Ecto neural progenitor cell (in vitro differentiated cells): ENCODE measurements around the gene WDR37.
A peak's percentile ranks its signal among the peaks of the same experiment; 100 is the strongest.
"Not testable (repeated sequence)": the region's sequence is repeated elsewhere in the genome, so short reads cannot be mapped to it uniquely, and the experiment has no call there.

Source experiments
- DNase-seq: peaks from one replicate; pipeline ENCODE4 v3.0.0-alpha.2; 2018; ENCODE audit warnings: low spot score

WDR37 gene

DNA sequence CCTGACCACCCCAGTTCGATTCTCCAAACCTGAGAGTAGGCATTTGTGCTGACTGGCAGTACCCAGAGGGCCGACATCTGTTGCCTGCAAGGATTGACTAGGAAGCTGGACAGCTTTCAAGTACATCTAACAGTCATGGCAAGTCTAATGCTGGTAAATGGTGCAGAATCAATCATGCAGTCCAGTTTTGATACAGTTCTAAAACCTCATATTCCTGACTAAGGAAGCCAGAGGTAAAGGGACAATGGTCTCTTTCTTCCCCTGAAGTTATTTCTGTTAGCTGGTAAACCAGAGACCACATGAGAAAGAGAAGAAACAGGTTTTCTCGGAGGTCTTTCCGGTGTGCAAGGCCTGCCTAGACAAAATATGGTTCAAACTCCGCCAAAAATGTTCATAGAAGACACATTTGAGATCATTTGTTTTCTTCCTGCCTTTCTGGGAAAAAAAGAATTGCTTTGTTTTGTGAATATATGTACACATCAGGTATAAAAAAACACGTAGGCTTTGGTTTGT, 97.1 kb downstream of the WDR37 start:
- no peak for DNase-seq

DNA sequence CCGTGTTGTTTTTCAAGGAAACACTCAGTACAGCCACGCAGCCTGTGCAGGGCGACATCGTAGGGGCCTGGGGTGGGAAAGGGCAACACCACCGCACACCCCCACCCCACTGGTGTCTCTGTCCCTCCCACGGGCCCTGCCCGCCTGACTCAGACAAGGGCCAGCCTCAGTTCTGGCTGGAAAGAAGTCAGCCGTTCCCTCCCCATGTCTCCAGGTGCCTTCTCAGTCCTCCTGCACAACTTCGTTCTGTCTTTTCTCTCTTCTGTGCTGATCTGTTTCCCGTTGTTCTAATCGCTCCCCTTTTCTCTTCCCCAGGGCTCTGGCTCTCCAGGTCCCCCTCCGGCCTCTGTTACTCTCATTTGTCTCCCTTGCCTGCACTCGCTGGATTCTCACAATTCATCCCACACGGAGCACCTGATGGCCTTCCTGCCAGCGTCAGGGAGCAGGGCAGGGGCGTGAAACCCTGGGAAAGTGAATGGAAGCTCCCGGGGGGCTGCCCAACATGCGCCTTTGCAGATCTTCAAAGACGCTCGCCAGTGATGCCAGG, 97.7 kb downstream of the WDR37 start:
- DNase-seq: peak; percentile 33

DNA sequence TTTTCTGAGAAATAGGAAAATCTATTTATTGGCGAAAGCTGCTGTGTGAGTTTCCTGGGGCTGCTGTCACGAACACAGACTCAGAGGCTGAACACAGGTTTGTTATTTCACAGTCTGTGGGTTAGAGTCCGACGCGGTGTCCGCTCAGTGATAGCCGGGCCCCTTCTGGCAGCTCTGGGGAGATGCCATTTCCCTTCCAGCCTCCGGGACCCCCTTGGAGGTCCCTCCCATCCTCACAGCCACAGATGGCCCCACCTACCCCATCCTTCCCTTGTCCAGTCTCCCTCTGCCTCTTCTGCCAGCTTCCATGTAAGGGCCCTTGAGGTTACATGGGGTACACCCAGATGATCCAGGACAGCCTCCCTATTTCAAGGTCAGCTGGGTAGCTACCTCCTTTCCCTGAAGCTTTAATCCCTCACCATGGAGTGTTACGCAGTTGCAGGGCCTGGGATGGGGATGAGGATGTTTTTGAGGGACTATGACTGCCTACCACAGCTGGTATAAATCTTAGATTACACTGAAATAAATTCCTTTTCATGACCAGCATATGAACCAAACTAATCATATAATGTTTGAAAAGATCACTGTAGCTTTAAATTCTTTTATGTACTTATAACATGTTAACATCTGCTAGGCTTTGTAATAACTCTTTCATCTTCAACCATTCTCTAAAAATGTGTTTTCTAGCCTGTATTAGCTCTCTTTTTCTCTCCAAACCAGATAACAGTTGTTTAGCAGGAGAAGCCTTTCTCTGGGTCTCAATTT, 98.5 kb downstream of the WDR37 start:
- DNase-seq: peak; percentile 45

DNA sequence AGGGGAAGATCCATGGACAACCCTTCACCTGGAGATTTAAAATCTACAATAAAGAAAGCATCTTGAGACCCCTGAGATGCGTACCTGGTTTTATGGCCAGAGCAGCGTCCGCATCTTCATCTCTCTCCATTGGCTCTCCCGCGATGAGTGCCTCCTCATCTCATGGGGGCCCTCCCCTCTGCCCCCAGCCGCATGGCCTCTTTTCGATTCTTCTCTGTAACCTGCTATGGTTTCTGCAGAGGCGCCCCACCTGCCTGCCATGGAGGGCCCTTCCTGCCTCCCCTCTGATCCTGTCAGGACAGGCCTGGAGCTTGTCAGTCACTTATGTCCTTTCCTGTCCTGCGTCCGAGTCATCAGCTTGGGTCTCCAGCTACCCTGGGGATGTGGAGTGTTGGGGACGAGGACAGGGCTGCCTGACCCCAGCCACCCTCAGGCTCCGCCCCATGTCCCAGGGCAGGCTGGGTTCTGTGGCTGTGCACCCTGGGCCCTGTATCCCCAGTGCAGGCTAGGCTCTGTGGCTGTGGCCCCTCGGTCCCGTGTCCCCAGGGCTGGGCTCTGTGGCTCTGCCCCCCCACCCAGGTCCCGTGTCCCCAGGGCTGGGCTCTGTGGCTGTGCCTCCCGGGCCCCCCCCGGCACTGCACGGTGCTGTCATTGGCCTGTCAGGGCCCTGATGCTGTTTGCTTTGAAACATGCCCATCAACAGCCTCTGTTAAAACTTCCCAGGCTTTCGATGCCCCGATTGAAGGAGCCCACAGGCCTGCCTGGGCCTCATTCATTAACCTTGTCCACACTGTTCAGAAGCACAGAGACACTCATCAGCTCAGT, 99.8 kb downstream of the WDR37 start:
- DNase-seq: peak; percentile 40

DNA sequence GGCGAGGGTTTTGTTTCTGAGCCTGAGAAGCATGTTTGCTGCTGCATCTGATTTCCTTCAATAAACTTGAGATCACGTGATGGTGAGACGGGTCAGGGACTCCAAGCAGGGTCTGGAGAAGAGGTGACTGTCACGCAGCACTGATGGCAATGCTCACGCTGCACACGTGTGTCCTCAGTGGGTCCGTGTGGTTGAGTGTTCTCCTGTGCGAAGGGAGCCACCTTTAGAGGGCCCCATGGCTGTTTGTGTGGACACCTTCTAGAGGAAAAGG, 100.4 kb downstream of the WDR37 start:
- DNase-seq: peak; percentile 29

DNA sequence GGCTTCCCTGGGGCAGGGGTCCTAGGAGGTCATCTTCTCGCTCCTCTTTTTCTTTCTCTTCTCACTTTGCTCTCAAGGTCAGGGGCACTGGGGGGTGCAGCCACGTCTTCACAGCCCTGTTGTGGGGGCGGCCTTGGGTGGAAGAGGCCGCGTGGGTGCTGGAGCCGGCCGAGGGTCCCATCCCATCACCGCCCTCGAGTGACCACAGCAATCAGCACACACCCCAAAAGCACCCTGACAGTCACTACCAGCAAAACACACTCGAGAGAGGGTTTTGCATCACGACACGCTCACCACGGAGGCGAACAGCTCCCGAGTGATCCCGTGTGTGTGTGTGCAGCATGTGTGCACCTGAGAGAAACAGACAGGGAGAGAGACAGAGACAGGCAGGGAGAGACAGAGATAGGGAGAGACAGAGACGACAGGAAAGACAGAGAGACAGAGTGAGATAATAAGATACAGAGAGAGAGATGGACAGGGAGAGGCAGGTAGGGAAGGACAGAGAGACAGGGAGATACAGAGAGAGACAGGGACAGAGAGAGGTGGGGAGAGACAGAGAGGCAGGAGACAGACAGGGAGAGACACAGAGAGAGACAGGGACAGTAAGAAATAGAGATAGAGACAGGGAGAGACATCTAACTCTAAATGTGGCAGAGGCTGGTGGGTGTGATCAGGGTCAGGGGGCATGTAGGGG, 100.9 kb downstream of the WDR37 start:
- peak; percentile 36 for DNase-seq

DNA sequence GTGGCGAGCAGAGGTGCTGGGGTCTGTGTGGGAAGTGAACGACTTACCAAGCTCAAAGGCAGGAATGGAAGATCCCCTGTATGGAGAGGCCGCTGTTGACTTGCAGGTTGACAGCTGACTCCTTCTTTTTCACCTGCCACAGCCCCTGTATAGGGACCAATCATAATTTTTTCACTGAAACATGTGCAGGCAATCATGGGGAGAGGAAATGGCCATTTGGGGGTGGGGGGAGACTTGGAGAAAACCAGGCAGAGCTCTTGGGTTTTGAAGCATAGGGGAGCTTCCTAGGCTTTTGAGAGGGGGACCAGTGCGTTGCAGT, 101.4 kb downstream of the WDR37 start:
- peak; percentile 24 for DNase-seq

DNA sequence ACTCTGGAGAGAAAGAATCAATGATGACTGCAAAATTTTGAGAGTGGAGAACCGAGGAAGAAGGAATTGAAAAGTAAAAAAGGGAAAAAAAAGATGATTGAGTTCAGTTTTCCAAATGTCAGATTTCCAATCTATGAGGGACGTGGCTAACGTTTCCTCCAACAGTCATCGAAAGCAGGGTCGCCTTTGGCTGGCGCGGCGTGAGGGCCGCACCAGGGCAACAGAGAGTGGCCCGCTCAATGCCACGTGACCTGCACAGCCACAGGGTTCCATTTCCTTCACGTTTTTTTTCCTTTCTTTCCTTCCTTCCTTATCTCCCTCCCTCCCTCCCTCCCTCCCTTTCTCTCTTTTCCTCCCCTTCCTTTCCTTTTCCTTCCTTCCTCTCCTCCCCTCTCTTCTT, 101.9 kb downstream of the WDR37 start:
- DNase-seq: no peak

DNA sequence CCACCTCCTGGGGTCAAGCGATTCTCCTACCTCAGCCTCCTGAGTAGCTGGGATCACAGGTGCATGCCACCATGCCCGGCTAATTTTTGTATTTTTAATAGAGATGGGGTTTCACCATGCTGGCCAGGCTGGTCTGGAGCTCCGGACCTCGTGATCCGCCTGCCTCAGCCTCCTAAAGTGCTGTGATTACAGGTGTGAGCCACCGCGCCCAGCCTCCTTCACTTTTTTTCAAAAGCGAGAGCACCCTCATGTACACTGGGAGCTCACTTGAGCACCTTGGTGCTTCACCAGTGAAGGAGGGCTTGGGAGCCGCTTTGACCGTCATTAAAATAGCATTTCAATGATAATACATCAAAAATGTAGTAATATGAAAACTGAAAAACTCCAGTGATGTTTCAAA, 102.4 kb downstream of the WDR37 start:
- DNase-seq: peak; percentile 7

DNA sequence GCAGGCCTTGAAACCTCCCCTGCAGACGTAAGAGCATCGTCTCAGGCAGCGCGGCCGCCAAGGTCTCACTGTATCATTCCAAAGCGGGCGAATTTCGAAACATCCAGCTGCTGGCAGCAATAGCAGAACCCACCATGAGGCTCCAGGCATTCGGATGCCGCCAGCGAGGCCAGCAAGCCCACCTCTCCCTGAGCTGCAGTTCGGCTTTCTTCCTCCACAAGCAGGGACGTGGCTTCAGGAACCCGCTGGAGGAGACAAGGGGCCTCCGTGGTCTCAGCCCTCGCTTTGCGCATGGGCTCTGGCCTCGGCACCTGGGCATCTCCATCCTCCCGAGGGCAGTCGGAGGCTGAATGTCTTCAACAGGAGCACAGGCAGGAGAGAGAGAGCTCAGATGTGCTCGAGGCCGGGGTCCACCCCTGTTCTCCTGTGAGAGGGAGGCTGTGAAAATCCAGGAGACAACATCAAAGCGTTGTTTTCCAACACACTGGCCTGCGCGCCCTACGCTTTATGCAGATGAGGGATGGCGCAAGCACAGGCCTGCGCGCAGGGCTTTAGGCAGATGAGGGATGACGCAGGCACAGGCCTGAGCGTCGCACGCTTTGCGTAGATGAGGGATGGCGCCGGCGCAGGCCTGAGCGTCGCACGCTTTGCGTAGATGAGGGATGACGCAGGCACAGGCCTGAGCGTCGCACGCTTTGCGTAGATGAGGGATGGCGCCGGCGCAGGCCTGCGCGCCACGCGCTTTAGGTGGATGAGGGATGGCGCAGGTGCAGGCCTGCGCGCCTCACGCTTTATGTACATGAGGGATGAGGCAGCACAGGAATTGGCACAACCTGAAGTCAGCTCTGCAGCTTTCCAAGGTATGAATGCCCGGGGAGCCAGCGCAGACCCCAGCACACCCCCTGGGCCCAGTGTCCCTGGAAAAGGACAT, 103.2 kb downstream of the WDR37 start:
- peak; percentile 32 for DNase-seq

DNA sequence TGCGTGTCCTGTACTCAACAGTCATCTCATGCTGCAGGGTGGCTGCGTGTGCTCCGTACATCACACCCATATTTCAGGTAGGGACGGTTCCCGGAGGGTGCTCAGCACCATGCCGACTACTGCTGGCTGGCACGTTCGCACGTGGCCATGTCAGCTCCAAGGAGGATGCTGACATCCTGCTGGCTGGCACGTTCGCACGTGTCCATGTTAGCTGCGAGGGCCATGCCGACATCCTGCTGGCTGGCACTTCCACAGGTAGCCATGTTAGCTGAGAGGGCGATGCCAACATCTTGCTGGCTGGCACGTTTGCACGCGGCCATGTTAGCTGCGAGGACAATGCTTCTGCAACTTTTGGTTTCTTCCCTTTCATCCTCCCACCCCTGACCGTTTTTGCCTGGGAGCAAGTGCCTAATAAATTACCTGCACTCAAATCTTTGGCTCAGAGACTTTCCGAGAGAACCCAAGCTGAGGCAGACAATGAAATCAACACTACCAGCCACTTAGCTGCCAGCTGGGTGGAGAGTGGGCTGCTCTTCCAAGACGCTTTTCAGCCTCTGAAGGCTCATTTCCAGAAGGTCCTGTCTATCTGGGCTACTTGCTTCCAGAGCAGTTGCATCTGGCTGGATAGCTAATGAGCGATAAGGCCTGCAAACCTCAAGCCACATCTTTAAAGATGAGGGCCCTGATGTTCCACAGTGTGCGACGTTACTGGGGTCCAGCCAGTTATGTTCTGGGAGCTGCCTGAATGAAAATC, 104.6 kb downstream of the WDR37 start:
- DNase-seq: peak; percentile 19

DNA sequence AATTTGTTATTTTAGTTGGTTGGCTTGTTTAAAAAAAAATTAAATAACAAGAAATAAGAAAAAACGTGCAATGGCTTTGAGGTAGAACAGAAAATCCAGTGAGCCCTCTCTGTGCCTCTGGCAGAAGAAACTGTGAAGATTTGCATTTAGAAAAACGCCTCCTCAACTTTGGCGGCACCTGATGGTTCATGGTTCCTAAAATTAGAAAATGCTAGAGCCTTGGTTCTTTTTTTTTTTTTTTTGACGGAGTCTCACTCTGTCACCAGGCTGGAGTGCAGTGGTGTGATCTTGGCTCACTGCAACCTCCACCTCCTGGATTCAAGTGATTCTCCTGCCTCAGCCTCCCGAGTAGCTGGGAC, 105.1 kb downstream of the WDR37 start:
- not testable (repeated sequence) for DNase-seq

DNA sequence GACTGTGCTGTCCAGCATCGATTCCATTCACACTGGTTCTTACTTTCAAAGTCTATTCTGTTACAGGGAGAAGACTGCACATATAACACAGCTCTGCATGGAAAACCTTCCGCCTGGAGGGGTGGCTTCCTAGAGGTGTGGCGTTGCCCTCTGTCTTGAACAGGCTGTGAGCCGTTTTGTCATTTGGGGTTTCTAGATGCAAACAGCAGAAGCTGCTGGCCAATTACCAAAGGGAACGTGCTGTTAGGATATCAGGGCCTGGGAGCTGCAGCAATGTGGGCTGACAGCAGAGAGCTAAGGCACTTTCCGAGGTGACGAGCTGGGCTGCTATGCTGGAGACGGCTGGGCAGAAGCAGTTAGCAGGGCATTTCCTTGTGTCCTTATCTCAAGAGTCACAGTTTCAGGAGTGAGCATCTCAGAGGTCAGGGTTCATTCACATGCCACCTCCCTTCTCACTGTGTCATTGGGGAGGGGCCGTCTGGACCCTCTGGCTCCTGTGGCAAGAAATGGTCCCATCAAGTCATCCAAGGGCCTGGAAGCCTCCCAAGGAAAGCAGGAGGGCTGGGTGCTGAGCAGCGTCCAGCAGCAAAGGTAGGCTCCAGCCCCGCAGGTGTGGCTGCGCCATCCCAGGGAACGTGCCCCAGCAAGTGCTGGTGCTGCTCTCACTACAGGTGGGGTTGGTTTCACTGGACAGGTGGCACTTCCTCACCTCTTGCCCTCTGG, 106.5 kb downstream of the WDR37 start:
- peak; percentile 41 for DNase-seq

DNA sequence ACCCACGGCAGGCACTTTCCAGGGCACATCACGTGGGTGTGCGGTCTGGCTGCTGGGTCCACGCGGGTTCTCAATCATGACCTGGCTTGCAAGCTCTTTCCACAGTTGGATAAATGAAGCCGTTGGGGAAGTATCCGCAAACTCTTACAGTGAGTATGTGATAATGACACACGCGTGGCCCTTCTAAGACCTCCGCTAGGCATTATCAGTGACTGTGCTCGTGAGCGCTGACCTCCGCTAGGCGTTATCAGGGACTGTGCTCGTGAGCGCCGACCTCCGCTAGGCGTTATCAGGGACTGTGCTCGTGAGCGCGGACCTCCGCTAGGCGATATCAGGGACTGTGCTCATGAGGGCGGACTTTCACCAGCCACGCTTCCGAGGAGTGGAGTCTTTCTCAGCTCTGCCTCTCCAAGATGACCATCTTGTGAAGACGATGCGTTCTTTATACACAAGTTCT, 107.0 kb downstream of the WDR37 start:
- DNase-seq: no peak

DNA sequence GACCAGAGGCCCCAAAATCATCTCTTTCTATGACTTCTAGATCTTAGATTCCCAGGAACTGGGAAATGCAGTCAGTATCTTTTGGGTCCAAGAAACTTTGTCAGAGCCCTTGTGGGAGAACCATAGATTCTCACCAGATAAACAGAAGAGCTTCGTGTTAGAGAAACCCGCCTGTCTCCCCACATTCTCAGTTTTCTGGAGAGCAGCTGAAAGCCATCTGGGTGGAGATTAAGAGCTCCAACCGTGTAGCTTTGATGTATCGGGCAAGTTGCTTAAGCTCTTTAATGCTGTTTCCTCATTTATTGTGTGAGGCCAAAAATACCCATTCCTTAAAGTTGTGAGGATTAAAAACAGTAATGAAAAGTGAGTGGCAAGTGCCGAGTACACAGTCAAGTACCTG, 107.6 kb downstream of the WDR37 start:
- DNase-seq: peak; percentile 21

DNA sequence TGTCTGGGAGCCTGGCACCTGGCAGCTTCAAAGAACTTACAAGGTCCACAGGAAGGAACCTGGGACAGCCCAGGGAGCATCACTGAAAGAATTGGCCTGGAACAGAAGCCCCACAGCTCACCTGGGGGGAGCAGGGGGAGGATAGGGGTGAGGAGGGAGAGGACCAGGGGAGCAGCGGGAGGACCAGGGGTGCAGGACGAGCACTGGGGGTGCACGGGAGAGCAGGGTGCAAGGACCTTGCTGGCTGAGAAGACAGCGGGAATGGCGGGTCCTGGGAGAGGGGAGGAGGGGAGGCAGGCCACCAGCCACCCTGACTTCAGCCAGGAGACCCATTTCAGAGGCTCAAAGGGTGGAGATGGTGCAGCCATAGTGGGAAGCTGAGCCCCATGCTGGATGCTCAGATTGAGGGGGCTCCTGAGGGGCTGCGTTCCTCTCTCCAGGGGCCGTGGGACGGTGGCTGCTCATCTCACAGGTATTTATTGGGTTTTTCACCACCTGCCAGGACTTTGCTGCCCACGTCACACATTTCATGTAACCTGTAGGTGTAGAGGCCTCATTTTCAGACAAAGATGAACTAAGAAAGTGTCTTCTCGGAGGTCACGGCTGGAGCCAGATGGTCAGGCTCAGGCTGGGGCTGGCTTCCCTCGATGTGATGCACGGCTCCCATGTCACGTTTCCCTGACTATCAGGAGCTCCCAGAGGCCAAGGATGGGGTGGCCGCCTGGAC, 110.1 kb downstream of the WDR37 start:
- DNase-seq: no peak

DNA sequence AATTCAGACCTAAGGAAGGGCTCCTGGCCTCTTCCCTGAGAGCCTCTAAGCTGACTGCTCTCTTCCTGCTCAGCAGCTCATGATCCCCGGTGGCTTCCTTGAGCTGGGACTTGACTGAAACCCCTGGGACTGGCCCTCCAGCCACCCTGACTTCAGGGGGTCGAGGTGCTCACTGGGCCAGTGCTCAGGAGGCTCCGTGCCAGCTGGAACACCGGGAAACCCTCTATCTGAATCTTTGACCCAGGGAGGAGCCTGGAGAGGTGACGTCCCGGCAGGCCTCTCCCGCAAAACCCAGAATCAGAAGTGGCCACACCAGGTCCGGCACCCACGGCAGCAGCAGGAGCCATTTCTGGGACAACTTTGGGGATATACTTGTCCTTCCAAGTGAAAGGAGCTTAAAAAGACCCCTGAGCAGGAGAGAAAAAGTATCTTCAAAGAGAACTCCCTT, 110.7 kb downstream of the WDR37 start:
- no peak for DNase-seq

DNA sequence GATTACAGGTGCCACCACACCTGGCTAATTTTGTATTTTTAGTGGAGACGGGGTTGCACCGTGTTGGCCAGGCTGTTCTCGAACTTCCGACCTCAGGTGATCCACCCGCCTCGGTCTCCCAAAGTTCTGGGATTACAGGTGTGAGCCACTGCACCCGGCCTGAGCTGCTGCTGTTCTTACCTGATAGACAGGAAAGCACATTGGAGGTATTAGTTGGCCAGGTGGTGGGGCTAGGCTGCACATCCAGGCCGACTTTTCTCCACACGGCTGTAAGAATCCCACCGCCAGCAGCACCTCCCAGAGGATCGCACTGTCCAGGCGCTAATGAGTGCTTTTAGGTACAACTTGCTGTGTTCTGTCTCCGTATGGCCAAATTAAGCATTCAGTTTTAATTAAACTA, 112.6 kb downstream of the WDR37 start:
- DNase-seq: no peak

DNA sequence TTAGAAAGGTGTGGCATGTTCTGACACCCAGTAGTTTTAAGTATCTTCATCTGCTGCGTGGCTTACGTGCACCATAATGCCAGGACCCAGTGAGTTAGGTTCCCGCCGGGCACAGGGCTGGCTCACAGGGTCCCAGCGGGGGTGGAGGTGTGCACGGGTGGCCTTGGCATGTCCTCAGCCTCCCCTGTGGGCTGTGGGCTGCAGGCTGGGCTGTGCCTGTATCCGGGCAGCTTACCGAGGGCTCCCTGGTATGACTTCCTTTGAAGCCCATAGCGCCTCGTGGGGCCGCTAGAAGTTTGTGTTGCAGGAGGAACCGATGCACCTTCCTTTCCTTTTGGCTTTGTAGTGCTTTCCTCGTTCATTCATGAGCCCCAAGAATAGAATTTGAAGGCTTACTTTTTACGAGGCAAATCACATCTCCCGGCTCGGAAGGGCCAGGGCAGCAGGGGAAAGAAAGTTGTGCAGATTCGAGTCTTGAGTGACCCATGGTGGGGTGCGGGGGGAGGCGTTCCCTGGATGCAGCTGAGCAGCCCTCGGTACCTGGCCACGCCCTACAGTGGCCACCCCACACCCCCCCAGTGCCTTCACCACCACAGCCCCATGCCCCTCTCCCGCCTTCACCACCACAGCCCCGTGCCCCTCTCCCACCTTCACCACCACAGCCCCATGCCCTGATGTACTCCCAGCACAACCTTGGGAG, 113.2 kb downstream of the WDR37 start:
- DNase-seq: no peak
